ENCODE results near the gene OTOP2.

OTOP2 gene, protein sequence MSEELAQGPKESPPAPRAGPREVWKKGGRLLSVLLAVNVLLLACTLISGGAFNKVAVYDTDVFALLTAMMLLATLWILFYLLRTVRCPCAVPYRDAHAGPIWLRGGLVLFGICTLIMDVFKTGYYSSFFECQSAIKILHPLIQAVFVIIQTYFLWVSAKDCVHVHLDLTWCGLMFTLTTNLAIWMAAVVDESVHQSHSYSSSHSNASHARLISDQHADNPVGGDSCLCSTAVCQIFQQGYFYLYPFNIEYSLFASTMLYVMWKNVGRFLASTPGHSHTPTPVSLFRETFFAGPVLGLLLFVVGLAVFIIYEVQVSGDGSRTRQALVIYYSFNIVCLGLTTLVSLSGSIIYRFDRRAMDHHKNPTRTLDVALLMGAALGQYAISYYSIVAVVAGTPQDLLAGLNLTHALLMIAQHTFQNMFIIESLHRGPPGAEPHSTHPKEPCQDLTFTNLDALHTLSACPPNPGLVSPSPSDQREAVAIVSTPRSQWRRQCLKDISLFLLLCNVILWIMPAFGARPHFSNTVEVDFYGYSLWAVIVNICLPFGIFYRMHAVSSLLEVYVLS

GRCh38 chr17:74924250-74924948 lies at the start of gene OTOP2:
Gene OTOP2 (plus strand): TSS chr17:74924273. CDS start chr17:74924633, 360 bp downstream.
- TF ChIP-seq, protein P1, sequence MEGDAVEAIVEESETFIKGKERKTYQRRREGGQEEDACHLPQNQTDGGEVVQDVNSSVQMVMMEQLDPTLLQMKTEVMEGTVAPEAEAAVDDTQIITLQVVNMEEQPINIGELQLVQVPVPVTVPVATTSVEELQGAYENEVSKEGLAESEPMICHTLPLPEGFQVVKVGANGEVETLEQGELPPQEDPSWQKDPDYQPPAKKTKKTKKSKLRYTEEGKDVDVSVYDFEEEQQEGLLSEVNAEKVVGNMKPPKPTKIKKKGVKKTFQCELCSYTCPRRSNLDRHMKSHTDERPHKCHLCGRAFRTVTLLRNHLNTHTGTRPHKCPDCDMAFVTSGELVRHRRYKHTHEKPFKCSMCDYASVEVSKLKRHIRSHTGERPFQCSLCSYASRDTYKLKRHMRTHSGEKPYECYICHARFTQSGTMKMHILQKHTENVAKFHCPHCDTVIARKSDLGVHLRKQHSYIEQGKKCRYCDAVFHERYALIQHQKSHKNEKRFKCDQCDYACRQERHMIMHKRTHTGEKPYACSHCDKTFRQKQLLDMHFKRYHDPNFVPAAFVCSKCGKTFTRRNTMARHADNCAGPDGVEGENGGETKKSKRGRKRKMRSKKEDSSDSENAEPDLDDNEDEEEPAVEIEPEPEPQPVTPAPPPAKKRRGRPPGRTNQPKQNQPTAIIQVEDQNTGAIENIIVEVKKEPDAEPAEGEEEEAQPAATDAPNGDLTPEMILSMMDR (IDR thresholded peaks at IDR 0.05; ENCODE audit: insufficient read depth, missing control alignments), result no peak
- DNase-seq (ENCODE audit: insufficient read length, low spot score), result no peak
- no peak for FAIRE-seq

- no peak for FAIRE-seq
- TF ChIP-seq, protein P1 (IDR thresholded peaks at IDR 0.05; ENCODE audit: insufficient read depth, missing control alignments), result no peak
- no peak for DNase-seq (ENCODE audit: insufficient read length, low spot score)
Measured at GRCh38 chr17:74874615-74875037, 49.4 kb upstream of the OTOP2 start.

DNA sequence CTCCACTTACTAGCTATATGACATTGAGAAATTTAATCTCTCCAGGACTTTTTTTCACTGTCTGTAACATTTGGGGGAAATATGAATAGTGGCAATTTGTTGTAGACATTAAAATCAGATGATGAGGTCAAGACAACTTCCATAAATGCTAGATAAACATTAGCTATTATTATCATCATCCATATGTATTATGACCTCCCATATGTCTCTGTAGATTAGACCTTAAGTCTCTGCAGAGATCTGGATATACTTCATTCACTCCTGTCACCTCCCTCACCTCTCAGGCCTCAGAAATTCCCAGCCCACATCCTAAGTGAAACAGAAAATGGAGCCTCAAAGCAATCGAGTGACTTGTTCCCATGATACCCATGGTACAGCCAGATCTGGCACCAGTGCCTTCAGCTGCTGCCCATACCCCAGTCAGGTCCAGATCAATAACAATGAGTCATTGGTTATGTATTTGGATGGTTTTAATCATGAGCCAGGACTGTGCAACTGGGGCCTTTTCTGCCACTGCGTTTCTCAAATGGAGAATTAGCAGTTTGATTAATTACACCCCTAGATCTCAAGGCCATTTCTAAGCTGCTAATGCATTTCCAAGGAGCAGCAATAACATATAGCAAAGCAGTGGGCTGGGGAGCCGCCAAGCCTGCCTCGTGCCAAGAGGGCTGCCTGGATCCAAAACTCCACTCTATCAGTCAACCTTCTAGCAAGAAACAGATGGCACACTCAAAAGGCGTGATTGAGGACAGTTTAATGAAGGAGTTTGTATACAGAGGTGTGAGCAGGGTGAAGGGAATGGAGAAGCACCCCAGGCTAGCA lies 48.7 kb upstream of the OTOP2 start:
- TF ChIP-seq, protein P1 (IDR thresholded peaks at IDR 0.05; ENCODE audit: insufficient read depth, missing control alignments), result no peak
- FAIRE-seq (no peak), DNase-seq (ENCODE audit: insufficient read length, low spot score) (no peak)

GRCh38 chr17:74875977-74876593 lies 48.0 kb upstream of the OTOP2 start:
- FAIRE-seq (no peak), DNase-seq (ENCODE audit: insufficient read length, low spot score) (no peak)
- TF ChIP-seq, protein P1 (IDR thresholded peaks at IDR 0.05; ENCODE audit: insufficient read depth, missing control alignments), result no peak

DNA sequence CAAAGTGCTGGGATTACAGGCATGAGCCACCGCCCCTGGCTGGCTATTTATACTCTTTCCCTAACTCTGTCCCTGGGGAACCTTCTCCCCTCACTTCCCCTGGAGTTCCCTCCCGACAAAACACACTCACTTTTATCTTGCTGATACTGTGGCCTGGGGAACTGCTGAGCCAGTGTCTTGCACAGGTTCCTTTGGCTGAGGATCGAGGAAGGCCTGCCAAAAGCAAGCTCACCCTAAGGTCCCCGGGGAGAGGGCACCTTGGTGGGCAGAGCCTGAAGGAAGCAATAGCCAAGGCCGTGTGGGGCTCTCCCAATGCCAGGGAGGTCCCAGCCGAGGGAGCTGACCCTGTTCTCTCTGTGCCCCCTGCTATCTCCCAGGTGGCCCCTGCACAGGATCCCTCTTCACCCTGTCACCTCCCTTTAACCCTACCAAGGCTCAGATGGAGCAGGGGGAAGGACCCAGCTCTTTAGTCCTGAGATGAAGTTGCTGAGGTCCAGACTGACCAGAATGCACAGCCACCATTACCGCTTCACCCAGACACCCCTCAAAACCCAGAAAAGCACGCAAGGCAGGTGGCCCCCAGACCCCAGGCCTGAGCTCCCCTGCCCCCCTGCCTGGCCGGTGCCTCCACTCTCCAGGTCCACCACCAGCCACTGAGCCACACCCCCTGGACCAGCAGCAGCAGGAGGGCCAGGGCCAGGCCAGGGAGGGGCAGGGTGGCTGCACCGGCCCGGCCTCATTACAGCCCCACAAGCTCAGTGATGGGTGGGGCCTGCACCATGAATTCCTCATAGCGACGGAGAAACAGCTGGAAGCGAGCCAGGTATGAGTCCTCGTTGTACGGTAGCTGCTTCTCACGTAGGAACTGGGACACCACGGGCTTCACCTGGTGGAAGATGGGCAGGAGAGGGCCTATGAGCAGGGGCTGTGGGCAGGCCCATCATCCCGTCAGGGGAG lies 46.2 kb upstream of the OTOP2 start:
- TF ChIP-seq, protein P1 (IDR thresholded peaks at IDR 0.05; ENCODE audit: insufficient read depth, missing control alignments), result no peak
- FAIRE-seq, result no peak
- DNase-seq (ENCODE audit: insufficient read length, low spot score), result no peak
